Nephron progenitor cell (in vitro differentiated cells): ENCODE measurements around the gene GSC.

Experiments used
- DNase-seq: peaks from one replicate; pipeline ENCODE4 v3.0.0; 2021
- H3K27ac Mint-ChIP-seq: 2 replicates; pipeline ENCODE4 v1.8.0; 2021; ENCODE audit warnings: mild to moderate bottlenecking, moderate library complexity, mixed read lengths
- H3K27me3 Mint-ChIP-seq: 2 replicates; pipeline ENCODE4 v1.8.0; 2021; ENCODE audit warnings: mild to moderate bottlenecking, low read depth, mixed read lengths; ENCODE audit not compliant: poor library complexity
- H3K36me3 Mint-ChIP-seq: 2 replicates; pipeline ENCODE4 v1.8.0; 2021; ENCODE audit warnings: low read depth, mixed read lengths
- H3K4me1 Mint-ChIP-seq: 2 replicates; pipeline ENCODE4 v1.8.0; 2021; ENCODE audit warnings: mixed read lengths
- H3K4me3 Mint-ChIP-seq: 2 replicates; pipeline ENCODE4 v1.8.0; 2021; ENCODE audit warnings: mild to moderate bottlenecking, moderate library complexity, mixed read lengths
- H3K9me3 Mint-ChIP-seq: 2 replicates; pipeline ENCODE4 v1.8.0; 2021; ENCODE audit warnings: mild to moderate bottlenecking, moderate library complexity, mixed read lengths
- CTCF ChIP-seq: fragments of 200-600 bp; sonication (generic); IDR thresholded peaks from 2 replicates; pipeline ENCODE4 v1.5.0; 2021; ENCODE audit warnings: antibody characterized with exemption

GSC gene

DNA sequence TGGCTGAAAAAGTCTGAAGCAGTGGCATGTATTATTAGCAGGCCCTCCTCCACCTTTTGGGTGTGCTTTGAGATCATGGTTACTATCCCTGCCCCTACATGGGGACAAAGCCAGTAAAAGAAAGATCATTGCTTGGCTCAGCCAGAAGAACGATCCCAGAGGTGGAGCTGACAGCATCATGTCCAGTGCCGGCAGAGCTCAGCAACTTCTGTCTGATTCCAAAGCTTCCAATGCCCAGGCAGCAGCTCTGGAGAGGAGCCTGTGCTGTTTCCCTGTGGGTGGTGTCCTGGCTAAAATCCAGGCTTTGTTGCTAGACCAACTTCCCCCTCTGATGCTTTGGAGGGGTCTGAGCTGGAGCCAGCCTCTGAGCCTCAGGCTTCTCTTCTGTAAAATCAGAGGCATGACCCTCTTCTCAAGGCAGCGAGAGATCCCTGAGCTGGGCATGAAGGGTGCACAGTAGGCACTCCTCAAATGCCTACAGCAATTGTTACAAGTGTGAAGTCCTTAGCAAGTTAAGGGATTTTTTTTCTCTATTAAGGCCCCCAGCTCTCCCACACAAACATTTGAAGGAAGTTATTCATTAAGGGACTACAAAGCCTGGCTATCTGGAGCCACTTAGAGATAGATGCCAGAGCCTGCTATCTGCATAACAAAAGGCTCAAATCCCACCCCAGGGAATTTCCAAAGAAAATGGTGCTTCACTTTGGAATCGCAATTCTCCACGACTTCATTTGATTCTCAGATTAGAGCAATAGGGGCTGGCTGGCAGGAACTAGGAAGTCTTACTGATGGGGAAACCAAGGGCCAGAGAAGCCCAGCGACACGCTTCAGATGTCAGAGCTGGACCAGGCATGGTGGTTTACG, 10.9 kb upstream of the GSC start:
- Mint-ChIP-seq H3K27me3 (peaks cover 45% of the 10 kb centered on the region), H3K36me3 (no peaks in the 10 kb centered on the region), H3K9me3 (no peaks in the 10 kb centered on the region), H3K4me3 (no peak overlapping the region), H3K4me1 (peaks cover 4% of the 10 kb centered on the region), H3K27ac (no peak overlapping the region)
- TF ChIP-seq CTCF, result no peak
- no peak for DNase-seq

- H3K9me3 Mint-ChIP-seq, result no peaks in the 10 kb centered on the region
- no peak for DNase-seq
- no peaks in the 10 kb centered on the region for H3K36me3 Mint-ChIP-seq
- peaks cover 4% of the 10 kb centered on the region for H3K4me1 Mint-ChIP-seq
- no peak overlapping the region for H3K4me3 Mint-ChIP-seq
- no peak for TF ChIP-seq CTCF
- no peak overlapping the region for H3K27ac Mint-ChIP-seq
- H3K27me3 Mint-ChIP-seq, result peaks cover 53% of the 10 kb centered on the region
These were observed 9.8 kb upstream of the GSC start for GRCh38 chr14:94779713-94780112.

- H3K36me3 Mint-ChIP-seq, result no peaks in the 10 kb centered on the region
- H3K4me3 Mint-ChIP-seq, result no peak overlapping the region
- no peaks in the 10 kb centered on the region for H3K9me3 Mint-ChIP-seq
- no peak for TF ChIP-seq CTCF
- peaks cover 89% of the 10 kb centered on the region for H3K27me3 Mint-ChIP-seq
- no peak overlapping the region for H3K27ac Mint-ChIP-seq
- DNase-seq, result no peak
- peaks cover 38% of the 10 kb centered on the region for H3K4me1 Mint-ChIP-seq
These were observed 5.9 kb upstream of the GSC start for GRCh38 chr14:94775871-94776210.

DNA sequence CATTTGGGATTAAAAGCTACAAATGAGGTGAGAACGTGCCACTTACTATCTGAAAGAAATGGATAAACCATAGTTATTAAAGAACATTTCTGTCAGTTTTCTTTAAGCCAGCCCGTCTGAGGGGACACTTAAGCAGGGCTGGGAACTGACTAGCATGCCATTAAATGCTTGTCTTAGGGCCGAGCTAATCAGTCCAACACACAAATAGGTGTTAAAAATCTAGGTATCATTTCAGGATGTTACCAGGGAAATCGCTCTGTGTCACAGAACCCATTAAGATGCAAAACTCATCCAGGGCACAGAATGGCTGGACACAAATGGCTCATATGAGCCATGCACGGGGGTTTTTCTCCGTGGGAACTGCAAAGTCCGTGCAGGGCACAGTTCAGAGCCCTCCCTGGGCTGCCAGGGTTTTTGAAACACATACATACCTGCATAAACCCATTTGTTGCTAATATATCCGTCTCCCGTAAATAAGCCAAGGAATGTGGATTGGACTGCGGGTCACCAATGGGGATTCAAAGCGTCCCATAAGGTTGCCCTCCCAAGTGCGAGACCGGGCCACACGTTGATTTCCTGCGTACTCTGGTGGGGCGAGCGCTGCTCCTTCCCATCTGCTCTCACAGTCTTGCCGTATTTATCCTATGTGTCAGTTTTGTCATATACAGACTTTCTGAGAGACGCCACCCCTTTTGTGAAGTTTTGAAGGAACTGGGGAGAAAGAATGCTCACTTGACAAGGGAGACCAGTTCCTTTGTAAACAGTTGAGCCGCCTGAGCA, 5.4 kb upstream of the GSC start:
- no peak overlapping the region for H3K27ac Mint-ChIP-seq
- no peaks in the 10 kb centered on the region for H3K9me3 Mint-ChIP-seq
- TF ChIP-seq CTCF, result no peak
- H3K27me3 Mint-ChIP-seq, result peaks cover 94% of the 10 kb centered on the region
- no peak overlapping the region for H3K4me3 Mint-ChIP-seq
- DNase-seq, result no peak
- peaks cover 43% of the 10 kb centered on the region for H3K4me1 Mint-ChIP-seq
- no peaks in the 10 kb centered on the region for H3K36me3 Mint-ChIP-seq

- Mint-ChIP-seq H3K27ac (no peak overlapping the region), H3K36me3 (no peaks in the 10 kb centered on the region), H3K27me3 (peaks cover 99% of the 10 kb centered on the region), H3K4me3 (no peak overlapping the region), H3K4me1 (peaks cover 44% of the 10 kb centered on the region), H3K9me3 (no peaks in the 10 kb centered on the region)
- DNase-seq, result no peak
- no peak for TF ChIP-seq CTCF
These were observed 4.6 kb upstream of the GSC start for GRCh38 chr14:94774344-94775090.
